K562 (cell line): ENCODE results near the gene AIMP1. TPM values are rescaled to one million over a fixed set of nuclear protein-coding genes. Genes with fewer than 3 reads are reported as not detected.

ENCODE experiments used
- CTBP1 ChIP-seq: fragments of 450-650 bp; IDR thresholded peaks from 2 replicates; pipeline ENCODE4 v1.6.1; 2016; ENCODE audit warnings: borderline replicate concordance
- EWSR1 ChIP-seq: fragments of 450-650 bp; IDR thresholded peaks from 2 replicates; pipeline ENCODE4 v1.6.1; 2018; ENCODE audit warnings: borderline replicate concordance, mild to moderate bottlenecking, low read depth, moderate library complexity; ENCODE audit not compliant: partially characterized antibody
- RBM17 ChIP-seq: fragments of 200-400 bp; formaldehyde crosslinking; IDR thresholded peaks from 2 replicates; pipeline ENCODE4 v1.6.1; 2017; ENCODE audit warnings: low read depth, mild to moderate bottlenecking, low read length, borderline replicate concordance
- SMARCB1 ChIP-seq: IDR thresholded peaks from 2 replicates; pipeline ENCODE4 v1.6.1; 2011; ENCODE audit warnings: improper control_type of control experiment, low read depth; ENCODE audit not compliant: insufficient read length
- U2AF1 ChIP-seq: fragments of 200-400 bp; formaldehyde crosslinking; optimal IDR thresholded peaks from 2 replicates; pipeline ENCODE3; 2017; ENCODE audit warnings: mild to moderate bottlenecking, low read depth, low read length, moderate library complexity
- ZNF239 ChIP-seq: fragments of 250-450 bp; sonication (Bioruptor Pico); IDR thresholded peaks from 2 replicates; pipeline ENCODE4 v1.4.0; 2020; ENCODE audit warnings: mild to moderate bottlenecking
- ZNF311 ChIP-seq: fragments of 250-450 bp; sonication (Bioruptor Pico); IDR thresholded peaks from 2 replicates; pipeline ENCODE4 v1.4.0; 2020; ENCODE audit warnings: mild to moderate bottlenecking, moderate library complexity
- polyA plus RNA-seq, 8 experiments: library from polyadenylated mRNA; depleted of rRNA in 4 of 8; stranded (reverse) in 5 of 8; unstranded in 3 of 8; fragments of >200 nt; fragmentation: Nextera tagmentation in 2 of 8; fragmentation: Illumina TruSeq in 1 of 8; extraction: Ambion mirVana in 2 of 8; extraction: Trizol in 1 of 8; gene quantifications; 2 replicates each; pipeline versions ENCODE4 v1.2.1 to v1.2.3, GENCODE V29; 2011 to 2014; ENCODE audit warnings: inconsistent platforms in 1 of 8, missing spikeins in 1 of 8
- total RNA-seq, 7 experiments: library from RNA; depleted of rRNA in 6 of 7; stranded (reverse); fragments of >200 nt in 6 of 7; fragmentation: Illumina TruSeq in 2 of 7; extraction: Trizol in 2 of 7; gene quantifications; 2 replicates each; pipeline versions ENCODE4 v1.2.1 to v1.2.3, GENCODE V29; 2011 to 2021; ENCODE audit warnings: low replicate concordance in 1 of 7
- TF ChIP-seq, protein P1 (sequence below): sonication (generic); formaldehyde crosslinking; IDR thresholded peaks from 2 replicates; pipeline ENCODE4 v1.8.0; 2022; ENCODE audit warnings: mild to moderate bottlenecking, missing genetic modification reagents
- TF ChIP-seq, protein P2 (sequence below): fragments of 450-650 bp; conservative IDR thresholded peaks from 2 replicates; pipeline ENCODE4 v1.6.1; 2016; ENCODE audit warnings: missing genetic modification characterization, low read depth, mild to moderate bottlenecking, control low read depth, missing compliant biosample characterization
- TF ChIP-seq, protein P3 (sequence below), 2 experiments: fragments of 450-650 bp in 1 of 2; sonication (generic) in 1 of 2; formaldehyde crosslinking in 1 of 2; IDR thresholded peaks; 2 replicates each; pipeline versions ENCODE4 v1.7.1 to v1.9.0; 2016 to 2022; ENCODE audit warnings: inconsistent platforms in 1 of 2, mild to moderate bottlenecking in 1 of 2, missing genetic modification reagents in 1 of 2

AIMP1 gene
- total and polyA plus RNA-seq, 9 of the 15 experiments (the other 6 are each of a cell fraction or from before 2014, with no cell fraction given), result 39.9 to 141 (median 70.1) TPM

DNA sequence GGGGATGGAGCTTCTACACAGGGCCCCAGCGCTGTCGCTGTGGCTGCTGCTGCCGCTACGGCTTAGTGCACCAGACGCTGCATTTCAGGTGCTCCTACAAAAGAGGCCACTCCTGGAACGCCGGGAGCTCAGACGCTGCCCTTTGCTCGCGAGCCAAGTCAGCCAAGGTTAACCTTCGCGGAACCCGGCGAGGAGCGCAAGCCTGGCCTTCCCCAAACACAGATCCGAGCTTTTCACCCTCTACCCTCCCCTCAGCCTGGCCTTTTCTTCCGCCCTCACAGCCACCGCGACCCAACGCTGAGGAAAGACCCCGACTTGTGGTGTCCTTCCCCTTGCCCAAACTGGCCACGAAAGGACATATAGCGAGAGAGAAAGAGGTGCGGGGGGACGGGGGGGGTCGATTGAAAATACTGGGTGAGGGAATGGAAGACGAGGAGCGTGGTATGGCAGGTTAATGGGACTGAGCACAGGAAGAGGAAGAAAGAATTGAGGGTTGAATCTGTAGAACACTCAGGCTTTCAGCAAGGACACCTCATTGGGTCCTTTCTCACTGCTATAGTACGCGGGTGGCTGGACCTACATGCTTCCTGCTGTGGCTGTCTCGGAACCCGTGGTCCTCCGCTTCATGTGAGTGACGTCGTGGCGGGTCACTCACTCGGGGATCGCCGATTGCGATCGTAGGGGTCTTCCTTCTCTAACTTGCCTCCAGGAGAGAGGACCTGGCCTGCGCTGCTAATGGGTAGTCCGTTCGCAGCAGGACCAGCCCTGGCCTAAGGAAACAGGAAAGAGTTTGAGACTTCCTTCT lies at the start of gene AIMP1, which contains the start of gene TBCK (continued):
- TF ChIP-seq, protein P1, sequence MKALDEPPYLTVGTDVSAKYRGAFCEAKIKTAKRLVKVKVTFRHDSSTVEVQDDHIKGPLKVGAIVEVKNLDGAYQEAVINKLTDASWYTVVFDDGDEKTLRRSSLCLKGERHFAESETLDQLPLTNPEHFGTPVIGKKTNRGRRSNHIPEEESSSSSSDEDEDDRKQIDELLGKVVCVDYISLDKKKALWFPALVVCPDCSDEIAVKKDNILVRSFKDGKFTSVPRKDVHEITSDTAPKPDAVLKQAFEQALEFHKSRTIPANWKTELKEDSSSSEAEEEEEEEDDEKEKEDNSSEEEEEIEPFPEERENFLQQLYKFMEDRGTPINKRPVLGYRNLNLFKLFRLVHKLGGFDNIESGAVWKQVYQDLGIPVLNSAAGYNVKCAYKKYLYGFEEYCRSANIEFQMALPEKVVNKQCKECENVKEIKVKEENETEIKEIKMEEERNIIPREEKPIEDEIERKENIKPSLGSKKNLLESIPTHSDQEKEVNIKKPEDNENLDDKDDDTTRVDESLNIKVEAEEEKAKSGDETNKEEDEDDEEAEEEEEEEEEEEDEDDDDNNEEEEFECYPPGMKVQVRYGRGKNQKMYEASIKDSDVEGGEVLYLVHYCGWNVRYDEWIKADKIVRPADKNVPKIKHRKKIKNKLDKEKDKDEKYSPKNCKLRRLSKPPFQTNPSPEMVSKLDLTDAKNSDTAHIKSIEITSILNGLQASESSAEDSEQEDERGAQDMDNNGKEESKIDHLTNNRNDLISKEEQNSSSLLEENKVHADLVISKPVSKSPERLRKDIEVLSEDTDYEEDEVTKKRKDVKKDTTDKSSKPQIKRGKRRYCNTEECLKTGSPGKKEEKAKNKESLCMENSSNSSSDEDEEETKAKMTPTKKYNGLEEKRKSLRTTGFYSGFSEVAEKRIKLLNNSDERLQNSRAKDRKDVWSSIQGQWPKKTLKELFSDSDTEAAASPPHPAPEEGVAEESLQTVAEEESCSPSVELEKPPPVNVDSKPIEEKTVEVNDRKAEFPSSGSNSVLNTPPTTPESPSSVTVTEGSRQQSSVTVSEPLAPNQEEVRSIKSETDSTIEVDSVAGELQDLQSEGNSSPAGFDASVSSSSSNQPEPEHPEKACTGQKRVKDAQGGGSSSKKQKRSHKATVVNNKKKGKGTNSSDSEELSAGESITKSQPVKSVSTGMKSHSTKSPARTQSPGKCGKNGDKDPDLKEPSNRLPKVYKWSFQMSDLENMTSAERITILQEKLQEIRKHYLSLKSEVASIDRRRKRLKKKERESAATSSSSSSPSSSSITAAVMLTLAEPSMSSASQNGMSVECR, result peak; percentile 71
- TF ChIP-seq U2AF1 (no peak), SMARCB1 (no peak), RBM17 (no peak), EWSR1 (no peak), ZNF239 (CRISPR knock-in tag) (peak; percentile 37; the same call in 1 of the 2 replicates), CTBP1 (peak; percentile 28; the same call in 1 of the 2 replicates), ZNF311 (CRISPR knock-in tag) (no peak)
- TF ChIP-seq, protein P2, sequence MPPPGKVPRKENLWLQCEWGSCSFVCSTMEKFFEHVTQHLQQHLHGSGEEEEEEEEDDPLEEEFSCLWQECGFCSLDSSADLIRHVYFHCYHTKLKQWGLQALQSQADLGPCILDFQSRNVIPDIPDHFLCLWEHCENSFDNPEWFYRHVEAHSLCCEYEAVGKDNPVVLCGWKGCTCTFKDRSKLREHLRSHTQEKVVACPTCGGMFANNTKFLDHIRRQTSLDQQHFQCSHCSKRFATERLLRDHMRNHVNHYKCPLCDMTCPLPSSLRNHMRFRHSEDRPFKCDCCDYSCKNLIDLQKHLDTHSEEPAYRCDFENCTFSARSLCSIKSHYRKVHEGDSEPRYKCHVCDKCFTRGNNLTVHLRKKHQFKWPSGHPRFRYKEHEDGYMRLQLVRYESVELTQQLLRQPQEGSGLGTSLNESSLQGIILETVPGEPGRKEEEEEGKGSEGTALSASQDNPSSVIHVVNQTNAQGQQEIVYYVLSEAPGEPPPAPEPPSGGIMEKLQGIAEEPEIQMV (tag), result no peak
- TF ChIP-seq, protein P3, sequence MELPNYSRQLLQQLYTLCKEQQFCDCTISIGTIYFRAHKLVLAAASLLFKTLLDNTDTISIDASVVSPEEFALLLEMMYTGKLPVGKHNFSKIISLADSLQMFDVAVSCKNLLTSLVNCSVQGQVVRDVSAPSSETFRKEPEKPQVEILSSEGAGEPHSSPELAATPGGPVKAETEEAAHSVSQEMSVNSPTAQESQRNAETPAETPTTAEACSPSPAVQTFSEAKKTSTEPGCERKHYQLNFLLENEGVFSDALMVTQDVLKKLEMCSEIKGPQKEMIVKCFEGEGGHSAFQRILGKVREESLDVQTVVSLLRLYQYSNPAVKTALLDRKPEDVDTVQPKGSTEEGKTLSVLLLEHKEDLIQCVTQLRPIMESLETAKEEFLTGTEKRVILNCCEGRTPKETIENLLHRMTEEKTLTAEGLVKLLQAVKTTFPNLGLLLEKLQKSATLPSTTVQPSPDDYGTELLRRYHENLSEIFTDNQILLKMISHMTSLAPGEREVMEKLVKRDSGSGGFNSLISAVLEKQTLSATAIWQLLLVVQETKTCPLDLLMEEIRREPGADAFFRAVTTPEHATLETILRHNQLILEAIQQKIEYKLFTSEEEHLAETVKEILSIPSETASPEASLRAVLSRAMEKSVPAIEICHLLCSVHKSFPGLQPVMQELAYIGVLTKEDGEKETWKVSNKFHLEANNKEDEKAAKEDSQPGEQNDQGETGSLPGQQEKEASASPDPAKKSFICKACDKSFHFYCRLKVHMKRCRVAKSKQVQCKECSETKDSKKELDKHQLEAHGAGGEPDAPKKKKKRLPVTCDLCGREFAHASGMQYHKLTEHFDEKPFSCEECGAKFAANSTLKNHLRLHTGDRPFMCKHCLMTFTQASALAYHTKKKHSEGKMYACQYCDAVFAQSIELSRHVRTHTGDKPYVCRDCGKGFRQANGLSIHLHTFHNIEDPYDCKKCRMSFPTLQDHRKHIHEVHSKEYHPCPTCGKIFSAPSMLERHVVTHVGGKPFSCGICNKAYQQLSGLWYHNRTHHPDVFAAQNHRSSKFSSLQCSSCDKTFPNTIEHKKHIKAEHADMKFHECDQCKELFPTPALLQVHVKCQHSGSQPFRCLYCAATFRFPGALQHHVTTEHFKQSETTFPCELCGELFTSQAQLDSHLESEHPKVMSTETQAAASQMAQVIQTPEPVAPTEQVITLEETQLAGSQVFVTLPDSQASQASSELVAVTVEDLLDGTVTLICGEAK (IDR thresholded peaks at IDR 0.05), result peak; percentile 63
- TF ChIP-seq, protein P3 (CRISPR knock-in tag; IDR thresholded peaks at IDR 0.05), result no peak
